ENCODE measurements around the gene PSME3. TPM values are rescaled to one million over a fixed set of nuclear protein-coding genes. Genes with fewer than 3 reads are reported as not detected.

PSME3 gene
- total RNA-seq, 1 experiment from 2014 or later: 192 TPM

DNA sequence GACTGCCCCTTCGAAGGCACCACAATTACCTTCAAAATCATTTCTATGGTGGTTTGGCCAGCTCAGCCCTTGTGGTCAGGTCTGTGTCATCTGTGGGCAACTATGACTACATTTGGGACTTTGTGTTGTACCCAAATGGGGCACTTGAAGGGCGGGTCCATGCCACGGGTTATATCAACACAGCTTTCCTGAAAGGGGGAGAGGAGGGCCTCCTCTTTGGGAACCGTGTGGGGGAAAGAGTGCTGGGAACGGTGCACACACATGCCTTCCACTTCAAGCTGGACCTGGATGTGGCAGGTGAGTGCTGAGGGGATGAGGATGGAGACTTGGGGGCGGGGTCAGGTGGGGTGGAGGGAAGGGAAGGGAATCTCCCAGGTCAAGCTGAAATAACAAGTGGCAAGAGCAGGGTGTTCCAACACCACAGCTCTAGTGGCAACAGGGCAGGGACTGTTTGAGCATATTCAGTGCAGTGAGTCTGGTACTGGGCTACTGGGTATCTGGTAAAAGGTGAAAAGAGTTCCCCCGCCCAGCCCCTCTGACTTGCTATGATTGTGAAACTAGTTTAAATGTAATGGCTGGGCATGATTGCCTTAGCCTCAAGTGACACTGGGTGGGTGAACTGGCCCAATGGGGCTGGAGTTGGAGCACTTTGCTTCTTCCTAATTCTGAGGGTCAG is 12.9 kb downstream of the PSME3 start:
- ATAC-seq: no peak
- CTCF ChIA-PET: interaction anchor here (1.0 to 4.5 kb wide), 2 partner anchors 83 to 92 kb away, joined by 3 to 52 read pairs; no protein-coding TSS in a partner anchor
- H3K4me3 Mint-ChIP-seq: no peak overlapping the region
- H3K9me3 Mint-ChIP-seq: no peaks in the 10 kb centered on the region
- POLR2A ChIA-PET: interaction anchor here (0.5 to 1.4 kb wide), 3 partner anchors 13 to 152 kb away, joined by 3 read pairs; partner anchors contain the start of gene PSME3
- TF ChIP-seq GTF2I (CRISPR knock-in tag; conservative IDR thresholded peaks at IDR 0.05) (no peak), SMAD4 (CRISPR knock-in tag; IDR thresholded peaks at IDR 0.05) (no peak), FOXK1 (CRISPR knock-in tag; IDR thresholded peaks at IDR 0.05) (no peak), IRF1 (CRISPR knock-in tag; IDR thresholded peaks at IDR 0.05) (no peak), RORB (CRISPR knock-in tag; IDR thresholded peaks at IDR 0.05) (no peak), ZNF671 (CRISPR knock-in tag; IDR thresholded peaks at IDR 0.05) (no peak)
- TF ChIP-seq, protein P1, sequence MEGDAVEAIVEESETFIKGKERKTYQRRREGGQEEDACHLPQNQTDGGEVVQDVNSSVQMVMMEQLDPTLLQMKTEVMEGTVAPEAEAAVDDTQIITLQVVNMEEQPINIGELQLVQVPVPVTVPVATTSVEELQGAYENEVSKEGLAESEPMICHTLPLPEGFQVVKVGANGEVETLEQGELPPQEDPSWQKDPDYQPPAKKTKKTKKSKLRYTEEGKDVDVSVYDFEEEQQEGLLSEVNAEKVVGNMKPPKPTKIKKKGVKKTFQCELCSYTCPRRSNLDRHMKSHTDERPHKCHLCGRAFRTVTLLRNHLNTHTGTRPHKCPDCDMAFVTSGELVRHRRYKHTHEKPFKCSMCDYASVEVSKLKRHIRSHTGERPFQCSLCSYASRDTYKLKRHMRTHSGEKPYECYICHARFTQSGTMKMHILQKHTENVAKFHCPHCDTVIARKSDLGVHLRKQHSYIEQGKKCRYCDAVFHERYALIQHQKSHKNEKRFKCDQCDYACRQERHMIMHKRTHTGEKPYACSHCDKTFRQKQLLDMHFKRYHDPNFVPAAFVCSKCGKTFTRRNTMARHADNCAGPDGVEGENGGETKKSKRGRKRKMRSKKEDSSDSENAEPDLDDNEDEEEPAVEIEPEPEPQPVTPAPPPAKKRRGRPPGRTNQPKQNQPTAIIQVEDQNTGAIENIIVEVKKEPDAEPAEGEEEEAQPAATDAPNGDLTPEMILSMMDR (IDR thresholded peaks at IDR 0.05): no peak
- TF ChIP-seq, protein P2, sequence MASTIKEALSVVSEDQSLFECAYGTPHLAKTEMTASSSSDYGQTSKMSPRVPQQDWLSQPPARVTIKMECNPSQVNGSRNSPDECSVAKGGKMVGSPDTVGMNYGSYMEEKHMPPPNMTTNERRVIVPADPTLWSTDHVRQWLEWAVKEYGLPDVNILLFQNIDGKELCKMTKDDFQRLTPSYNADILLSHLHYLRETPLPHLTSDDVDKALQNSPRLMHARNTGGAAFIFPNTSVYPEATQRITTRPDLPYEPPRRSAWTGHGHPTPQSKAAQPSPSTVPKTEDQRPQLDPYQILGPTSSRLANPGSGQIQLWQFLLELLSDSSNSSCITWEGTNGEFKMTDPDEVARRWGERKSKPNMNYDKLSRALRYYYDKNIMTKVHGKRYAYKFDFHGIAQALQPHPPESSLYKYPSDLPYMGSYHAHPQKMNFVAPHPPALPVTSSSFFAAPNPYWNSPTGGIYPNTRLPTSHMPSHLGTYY (CRISPR knock-in tag; IDR thresholded peaks at IDR 0.05): no peak
- TF ChIP-seq, protein P3, sequence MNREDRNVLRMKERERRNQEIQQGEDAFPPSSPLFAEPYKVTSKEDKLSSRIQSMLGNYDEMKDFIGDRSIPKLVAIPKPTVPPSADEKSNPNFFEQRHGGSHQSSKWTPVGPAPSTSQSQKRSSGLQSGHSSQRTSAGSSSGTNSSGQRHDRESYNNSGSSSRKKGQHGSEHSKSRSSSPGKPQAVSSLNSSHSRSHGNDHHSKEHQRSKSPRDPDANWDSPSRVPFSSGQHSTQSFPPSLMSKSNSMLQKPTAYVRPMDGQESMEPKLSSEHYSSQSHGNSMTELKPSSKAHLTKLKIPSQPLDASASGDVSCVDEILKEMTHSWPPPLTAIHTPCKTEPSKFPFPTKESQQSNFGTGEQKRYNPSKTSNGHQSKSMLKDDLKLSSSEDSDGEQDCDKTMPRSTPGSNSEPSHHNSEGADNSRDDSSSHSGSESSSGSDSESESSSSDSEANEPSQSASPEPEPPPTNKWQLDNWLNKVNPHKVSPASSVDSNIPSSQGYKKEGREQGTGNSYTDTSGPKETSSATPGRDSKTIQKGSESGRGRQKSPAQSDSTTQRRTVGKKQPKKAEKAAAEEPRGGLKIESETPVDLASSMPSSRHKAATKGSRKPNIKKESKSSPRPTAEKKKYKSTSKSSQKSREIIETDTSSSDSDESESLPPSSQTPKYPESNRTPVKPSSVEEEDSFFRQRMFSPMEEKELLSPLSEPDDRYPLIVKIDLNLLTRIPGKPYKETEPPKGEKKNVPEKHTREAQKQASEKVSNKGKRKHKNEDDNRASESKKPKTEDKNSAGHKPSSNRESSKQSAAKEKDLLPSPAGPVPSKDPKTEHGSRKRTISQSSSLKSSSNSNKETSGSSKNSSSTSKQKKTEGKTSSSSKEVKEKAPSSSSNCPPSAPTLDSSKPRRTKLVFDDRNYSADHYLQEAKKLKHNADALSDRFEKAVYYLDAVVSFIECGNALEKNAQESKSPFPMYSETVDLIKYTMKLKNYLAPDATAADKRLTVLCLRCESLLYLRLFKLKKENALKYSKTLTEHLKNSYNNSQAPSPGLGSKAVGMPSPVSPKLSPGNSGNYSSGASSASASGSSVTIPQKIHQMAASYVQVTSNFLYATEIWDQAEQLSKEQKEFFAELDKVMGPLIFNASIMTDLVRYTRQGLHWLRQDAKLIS (CRISPR knock-in tag; IDR thresholded peaks at IDR 0.05; ENCODE audit: borderline replicate concordance): no peak
- H3K36me3 Mint-ChIP-seq: peaks cover 42% of the 10 kb centered on the region
- no peak for DNase-seq (ENCODE audit: low spot score)
- no peaks in the 10 kb centered on the region; the same call in 1 of the 2 replicates for H3K4me1 Mint-ChIP-seq
- no peaks in the 10 kb centered on the region for H3K27me3 Mint-ChIP-seq (ENCODE audit: low read depth)
- no peak overlapping the region for H3K27ac Mint-ChIP-seq

DNA sequence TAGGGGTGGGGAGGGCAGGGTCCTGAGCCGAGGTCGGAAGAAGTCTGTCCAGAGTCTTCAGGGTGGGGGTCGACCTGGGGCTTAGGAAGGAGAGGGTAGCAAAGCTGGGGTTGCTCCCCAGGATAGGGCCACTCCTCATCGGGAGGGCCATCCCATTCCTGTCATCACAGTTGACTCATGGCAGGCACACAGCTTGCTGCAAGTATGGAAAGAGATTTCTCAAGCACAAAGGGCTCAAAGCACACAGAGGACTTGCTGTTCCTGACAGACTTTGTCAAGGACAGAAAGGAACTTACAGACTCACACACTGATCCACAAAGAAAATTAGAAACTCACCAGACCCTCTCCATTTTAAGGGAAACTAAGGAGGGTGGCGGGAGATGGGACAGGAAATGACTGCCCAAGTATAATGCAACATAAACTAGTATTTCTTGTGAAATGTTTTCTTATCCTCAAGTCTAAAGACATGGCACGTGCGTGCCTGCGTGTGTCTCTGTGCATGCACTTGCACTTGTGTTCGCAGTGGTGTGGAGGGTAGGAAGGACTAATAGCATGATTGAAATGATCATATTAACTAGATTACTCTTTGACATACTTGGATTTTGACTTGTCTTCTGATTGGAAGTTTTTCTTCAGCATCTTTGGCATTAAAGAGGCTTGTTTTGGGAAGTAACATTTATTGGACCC is 13.5 kb downstream of the PSME3 start:
- peaks cover 35% of the 10 kb centered on the region for H3K36me3 Mint-ChIP-seq
- no peaks in the 10 kb centered on the region for H3K27me3 Mint-ChIP-seq (ENCODE audit: low read depth)
- ChIA-PET CTCF (interaction anchor here (0.7 to 1.6 kb wide), 2 partner anchors 82 to 151 kb away, joined by 3 to 4 read pairs; partner anchors contain the start of gene RPL27), POLR2A (no interaction called here)
- no peak overlapping the region for H3K4me3 Mint-ChIP-seq
- TF ChIP-seq GABPB1 (CRISPR knock-in tag; IDR thresholded peaks at IDR 0.05) (0 out of 2 replicates have a peak, but pooled peaks have one; percentile 13), ZNF232 (CRISPR knock-in tag; IDR thresholded peaks at IDR 0.05) (no peak)
- H3K27ac Mint-ChIP-seq: no peak overlapping the region
- H3K9me3 Mint-ChIP-seq: no peaks in the 10 kb centered on the region
- ATAC-seq (no peak), DNase-seq (ENCODE audit: low spot score) (no peak)
- no peaks in the 10 kb centered on the region; the same call in 1 of the 2 replicates for H3K4me1 Mint-ChIP-seq

DNA sequence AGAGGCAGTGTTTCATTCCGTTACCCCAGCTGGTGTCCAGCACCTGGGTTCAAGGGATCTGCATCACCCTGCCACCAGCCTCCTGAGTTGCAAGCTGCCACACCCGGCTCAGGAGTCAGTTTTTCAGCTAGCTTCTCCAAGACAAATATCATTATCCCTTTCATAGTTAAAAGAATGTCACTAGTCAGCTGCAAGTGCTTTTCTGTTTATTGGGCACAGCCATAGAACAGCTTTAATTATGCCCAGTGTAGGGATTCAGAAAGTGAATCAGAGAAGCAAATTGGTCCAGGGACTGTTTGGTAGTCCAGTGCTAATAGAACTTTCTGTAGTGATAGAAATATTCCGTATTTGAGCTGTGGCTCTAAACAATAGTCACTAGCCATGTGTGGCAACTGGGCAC is 14.9 kb downstream of the PSME3 start:
- Mint-ChIP-seq H3K9me3 (no peaks in the 10 kb centered on the region), H3K36me3 (peaks cover 23% of the 10 kb centered on the region), H3K4me1 (no peaks in the 10 kb centered on the region; the same call in 1 of the 2 replicates), H3K4me3 (no peak overlapping the region), H3K27ac (no peak overlapping the region), H3K27me3 (ENCODE audit: low read depth) (no peaks in the 10 kb centered on the region)
- ChIA-PET CTCF (interaction anchor here (0.6 to 3.3 kb wide), 5 partner anchors 24 to 212 kb away, joined by 3 to 19 read pairs (median 5); partner anchors contain the start of genes BECN1 and RPL27), POLR2A (interaction anchor here (0.6 kb wide), 2 partner anchors 86 to 252 kb away, joined by 3 read pairs; no protein-coding TSS in a partner anchor)
- DNase-seq (ENCODE audit: low spot score): no peak
- no peak for ATAC-seq
- TF ChIP-seq HMGXB4 (CRISPR knock-in tag; IDR thresholded peaks at IDR 0.05) (no peak), USF1 (CRISPR knock-in tag; IDR thresholded peaks at IDR 0.05) (no peak), IRF1 (CRISPR knock-in tag; IDR thresholded peaks at IDR 0.05) (no peak), JUN (CRISPR knock-in tag; IDR thresholded peaks at IDR 0.05) (no peak), CREB1 (CRISPR knock-in tag; IDR thresholded peaks at IDR 0.05) (no peak), NFYB (CRISPR knock-in tag; conservative IDR thresholded peaks at IDR 0.05; ENCODE audit: low read depth) (no peak)
- TF ChIP-seq, protein P4, sequence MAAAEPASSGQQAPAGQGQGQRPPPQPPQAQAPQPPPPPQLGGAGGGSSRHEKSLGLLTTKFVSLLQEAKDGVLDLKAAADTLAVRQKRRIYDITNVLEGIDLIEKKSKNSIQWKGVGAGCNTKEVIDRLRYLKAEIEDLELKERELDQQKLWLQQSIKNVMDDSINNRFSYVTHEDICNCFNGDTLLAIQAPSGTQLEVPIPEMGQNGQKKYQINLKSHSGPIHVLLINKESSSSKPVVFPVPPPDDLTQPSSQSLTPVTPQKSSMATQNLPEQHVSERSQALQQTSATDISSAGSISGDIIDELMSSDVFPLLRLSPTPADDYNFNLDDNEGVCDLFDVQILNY (CRISPR knock-in tag; IDR thresholded peaks at IDR 0.05): no peak

Data from WTC11 (cell line).